ENCODE measurements around the gene TMEM114.

DNA sequence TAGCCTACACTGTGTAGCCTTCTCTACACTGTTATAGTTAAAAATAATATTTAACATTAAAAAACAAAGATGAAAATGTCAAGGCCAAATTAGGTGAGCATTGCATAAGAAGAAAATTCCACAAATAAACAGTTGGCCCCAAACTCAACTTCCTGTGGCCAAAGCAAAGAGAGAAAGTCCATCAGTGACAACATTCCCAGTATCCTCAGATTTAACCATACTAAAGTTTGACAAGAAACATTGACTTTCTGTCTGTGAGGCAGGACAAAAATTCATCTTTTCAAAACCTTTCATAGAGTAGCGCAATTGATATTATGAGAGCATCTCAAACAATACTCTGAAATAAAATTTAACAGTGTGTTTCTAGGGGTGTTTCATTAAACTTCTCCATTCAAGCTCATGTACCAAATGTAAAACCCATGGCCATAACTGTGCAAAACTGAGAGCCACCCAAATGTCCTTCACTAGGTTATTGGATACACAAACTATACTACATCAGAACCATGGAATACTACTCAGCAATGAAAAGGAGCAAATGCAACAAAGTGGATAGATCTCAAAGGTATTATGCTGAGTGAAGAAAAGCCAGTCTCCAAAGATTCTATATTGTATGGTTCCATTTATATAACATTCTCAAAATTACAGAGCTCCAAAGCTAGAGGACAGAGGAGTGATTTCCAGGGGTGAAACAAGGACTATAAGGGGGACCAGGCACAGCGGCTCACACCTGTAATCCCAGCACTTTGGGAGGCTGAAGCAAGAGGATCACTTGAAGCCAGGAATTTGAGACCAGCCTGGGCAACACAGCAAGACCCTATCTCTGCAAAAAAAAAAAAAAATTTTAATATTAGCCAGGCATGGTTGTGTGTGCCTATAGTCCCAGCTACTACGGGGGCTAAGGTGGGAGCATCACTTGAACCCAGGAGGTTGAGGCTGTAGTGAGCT, 38.7 kb downstream of the TMEM114 start:
- TF ChIP-seq GATA2 (IDR thresholded peaks at IDR 0.05; ENCODE audit: low read depth, low read length), result no peak
- TF ChIP-seq GATA3 (IDR thresholded peaks at IDR 0.05; ENCODE audit: low read depth, low read length), result no peak

Data from SH-SY5Y (cell line).